Stimulated activated CD4-positive, alpha-beta T cell treated with anti-CD3 and anti-CD28 coated beads, Interleukin-2, amount 100 ng/mL, for 4 hours (primary cell): ENCODE measurements around the gene ACAP3.

Experiments used
- DNase-seq: peaks from one replicate; pipeline ENCODE4 v3.0.0-alpha.2; 2020; ENCODE audit warnings: low read depth

ACAP3 gene

GRCh38 chr1:1285102-1285571 lies 22.6 kb downstream of the ACAP3 start:
- no peak for DNase-seq

DNA sequence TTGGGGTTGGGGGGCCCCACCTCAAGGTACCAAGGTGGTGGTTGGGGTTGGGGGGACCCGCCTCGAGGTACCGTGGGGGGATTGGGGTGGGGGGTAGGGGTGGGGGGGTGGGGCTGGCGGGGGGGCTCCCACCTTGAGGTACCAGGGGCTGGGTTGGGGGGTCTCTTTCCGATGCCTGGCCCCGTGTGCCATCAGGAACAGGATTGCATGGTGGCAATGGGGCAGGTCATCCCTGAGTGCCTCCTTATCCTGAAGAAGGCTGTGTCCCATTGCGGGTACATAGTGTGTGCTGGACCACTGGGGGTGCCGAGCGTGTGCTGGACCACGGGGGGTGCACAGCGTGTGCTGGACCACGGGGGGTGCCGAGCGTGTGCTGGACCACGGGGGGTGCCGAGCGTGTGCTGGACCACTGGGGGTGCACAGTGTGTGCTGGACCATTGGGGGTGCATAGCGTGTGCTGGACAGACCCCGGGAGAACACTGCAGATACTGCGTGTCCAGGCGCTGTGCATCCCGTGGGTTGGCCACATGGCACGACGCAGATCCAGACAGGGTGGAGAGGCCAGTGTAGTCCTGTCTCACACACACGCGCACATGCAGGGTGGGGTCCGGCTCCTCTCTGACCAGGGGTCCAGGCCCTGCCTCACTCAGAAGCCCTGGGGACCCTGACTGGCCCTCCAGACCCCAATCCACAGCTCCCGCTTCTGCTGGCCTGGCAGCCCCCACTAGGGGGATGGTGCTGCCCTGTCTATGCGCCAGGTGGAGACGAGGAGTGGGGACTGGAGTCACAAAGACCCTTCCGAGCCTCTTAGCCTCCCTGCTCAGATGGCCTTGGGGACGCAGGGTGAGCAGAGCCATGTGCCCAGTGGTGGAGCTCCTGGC lies 23.3 kb downstream of the ACAP3 start:
- no peak for DNase-seq

GRCh38 chr1:1283821-1284220 lies 23.9 kb downstream of the ACAP3 start:
- DNase-seq: no peak

DNA sequence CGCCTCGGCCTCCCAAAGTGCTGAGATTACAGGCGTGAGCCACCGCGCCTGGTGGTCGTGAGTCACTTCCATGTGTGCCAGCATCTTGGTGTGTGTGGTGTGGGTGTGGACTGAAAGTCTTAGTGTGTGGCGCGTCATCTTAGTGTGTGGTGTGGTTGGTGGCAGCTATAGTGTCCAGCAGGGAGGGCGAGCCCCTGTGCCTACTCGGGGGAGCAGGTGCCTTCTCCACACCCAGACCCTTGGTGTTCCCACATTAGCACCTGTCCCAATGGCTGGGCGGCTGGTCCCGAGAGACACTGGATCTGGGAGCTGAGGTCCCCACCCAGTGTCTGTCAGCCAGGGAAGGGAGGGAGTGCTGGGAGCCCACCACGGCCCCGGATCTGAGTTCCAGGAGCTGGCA lies 24.7 kb downstream of the ACAP3 start:
- no peak for DNase-seq

- DNase-seq: no peak
Measured at GRCh38 chr1:1281533-1282321, 26.0 kb downstream of the ACAP3 start.

DNA sequence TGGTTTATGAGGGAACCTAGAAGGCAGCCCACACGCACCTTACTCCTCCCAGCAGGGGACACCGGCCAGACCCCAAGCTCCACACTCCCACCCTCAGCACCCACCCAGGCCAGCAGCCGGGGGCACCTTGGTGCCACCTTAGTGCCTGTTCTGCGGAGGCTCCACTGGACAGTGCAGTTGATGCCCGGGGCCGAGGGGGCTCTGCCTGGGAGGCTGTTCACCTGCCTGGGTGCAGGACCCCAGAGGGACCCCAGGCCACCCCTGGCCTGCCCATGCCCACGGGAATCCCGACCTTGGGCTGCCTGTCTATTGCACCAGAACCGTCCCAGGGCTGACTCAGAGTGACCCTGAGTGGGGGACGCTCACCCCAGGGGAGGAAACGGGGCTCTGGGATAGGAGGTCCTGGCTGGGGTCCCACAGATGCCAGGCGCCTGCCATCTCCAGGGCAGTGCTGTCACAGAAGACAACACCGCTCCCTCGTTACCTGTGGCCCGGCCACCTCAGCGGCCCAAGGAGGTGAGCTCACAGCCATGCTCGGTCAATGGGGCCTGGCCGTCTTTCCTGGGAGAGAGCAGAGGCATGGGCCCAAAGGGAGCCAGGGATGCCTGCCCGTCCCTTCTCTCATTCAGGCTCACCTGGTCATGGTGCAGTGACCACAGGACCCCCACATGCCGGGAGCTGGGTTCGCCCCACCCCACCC lies 26.8 kb downstream of the ACAP3 start:
- DNase-seq: no peak

DNA sequence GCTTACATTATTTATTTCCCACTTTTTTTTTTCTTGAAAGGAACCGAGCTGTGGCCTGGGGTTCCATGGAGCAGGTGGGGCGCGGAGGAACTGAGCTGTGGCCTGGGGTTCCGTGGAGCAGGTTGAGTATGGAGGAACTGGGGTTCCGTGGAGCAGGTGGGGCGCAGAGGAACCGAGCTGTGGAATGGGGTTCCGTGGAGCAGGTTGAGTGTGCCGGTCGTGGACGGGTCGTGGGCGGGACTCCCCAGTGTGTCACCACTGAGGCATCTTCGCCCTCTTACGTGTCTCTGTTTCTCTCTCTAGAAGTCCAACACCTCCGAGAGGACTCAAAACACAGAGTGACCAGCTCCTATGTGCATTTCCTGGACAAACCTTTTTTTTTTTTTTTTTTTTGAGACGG lies 28.7 kb downstream of the ACAP3 start:
- DNase-seq: no peak

- no peak for DNase-seq
Measured at GRCh38 chr1:1278620-1279019, 29.1 kb downstream of the ACAP3 start.

GRCh38 chr1:1275836-1276235 lies 31.9 kb downstream of the ACAP3 start:
- DNase-seq: no peak

GRCh38 chr1:1274931-1275431 lies 32.7 kb downstream of the ACAP3 start:
- DNase-seq: no peak

- no peak for DNase-seq
Measured at GRCh38 chr1:1274299-1274930, 33.3 kb downstream of the ACAP3 start.

GRCh38 chr1:1273512-1274298 lies 34.0 kb downstream of the ACAP3 start, which contains the start of gene UBE2J2:
Gene UBE2J2 (minus strand): TSS chr1:1273854. CDS start chr1:1267992, 5,862 bp downstream.
- peak; percentile 91 for DNase-seq

DNA sequence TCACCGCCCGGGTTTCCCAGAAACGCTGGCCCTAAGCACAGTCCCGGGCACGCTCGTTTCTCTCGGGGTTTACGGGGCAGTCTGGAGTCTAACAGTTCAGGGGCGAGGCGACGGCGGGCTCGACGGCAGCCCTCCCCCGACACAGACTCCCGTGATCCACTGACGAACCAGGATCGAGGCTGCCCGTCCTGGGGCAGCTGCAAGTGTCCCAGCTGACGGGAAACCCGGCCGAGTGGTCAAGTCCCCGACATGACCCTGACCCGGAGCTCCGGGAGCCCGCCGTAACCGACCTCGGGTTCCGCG lies 34.6 kb downstream of the ACAP3 start:
- DNase-seq: no peak

DNA sequence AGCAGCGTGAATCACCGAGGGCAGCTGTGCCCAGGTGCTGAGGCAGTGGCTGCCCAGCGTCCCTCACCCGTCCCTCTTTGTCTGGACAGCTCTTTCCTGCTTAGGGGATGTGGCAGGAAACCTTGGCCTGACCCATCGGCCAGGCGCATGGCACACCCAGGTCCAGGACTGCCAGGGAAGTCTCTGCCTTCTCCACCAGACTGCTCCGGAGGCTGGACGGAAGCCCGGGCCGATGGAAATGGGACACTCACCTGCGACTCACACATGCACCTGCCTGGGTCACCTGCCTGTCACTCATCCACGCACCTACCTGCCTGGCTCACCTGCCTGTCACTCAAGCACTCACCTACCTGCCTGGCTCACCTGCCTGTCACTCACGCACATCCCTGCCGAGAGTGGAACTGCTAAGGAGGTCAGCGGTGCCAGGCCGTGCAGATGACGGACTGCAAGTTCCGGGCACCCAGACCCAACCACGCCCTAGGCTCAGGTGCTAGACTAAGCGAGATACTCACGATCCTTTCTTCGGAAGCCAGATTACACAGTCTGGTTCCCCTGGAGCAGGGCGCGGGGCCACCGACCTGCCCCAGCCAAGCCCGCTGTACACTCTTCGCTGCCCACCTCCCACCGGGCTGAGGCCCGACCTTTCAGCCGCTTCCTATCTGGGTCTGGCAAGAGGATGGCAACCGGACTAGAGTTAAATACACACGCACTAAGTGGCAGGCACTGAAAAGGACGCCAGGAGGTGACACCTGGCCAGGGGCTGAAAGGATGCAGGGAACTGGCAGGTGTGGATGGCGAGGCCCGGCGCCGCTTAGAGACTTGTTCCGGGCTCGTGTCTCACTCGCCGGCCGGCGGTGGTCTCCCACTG lies 35.2 kb downstream of the ACAP3 start:
- no peak for DNase-seq

DNA sequence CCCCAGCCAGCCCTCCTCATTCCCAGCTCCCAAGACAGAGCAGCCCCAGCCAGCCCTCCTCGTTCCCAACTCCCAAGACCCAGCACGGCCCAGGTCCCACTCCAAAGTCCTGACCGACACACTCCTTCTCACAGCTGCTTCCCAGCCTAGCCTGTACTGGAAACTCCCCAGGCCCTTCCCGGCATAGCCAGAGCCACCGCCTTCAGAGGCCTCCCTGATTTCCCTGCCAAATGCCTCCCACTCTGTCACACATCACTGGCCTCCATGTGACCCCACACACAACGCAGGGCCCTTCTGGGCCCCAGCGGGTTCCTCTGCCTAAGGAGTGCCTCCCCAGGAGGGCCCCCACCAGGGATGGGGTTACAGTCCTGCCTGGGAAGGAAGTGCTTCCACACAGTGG lies 36.9 kb downstream of the ACAP3 start:
- DNase-seq: no peak

- DNase-seq: no peak
Measured at GRCh38 chr1:1268284-1268682, 39.4 kb downstream of the ACAP3 start.

GRCh38 chr1:1267488-1268283 lies 40.0 kb downstream of the ACAP3 start:
- DNase-seq: no peak

GRCh38 chr1:1264868-1265272 lies 42.9 kb downstream of the ACAP3 start:
- DNase-seq: no peak

DNA sequence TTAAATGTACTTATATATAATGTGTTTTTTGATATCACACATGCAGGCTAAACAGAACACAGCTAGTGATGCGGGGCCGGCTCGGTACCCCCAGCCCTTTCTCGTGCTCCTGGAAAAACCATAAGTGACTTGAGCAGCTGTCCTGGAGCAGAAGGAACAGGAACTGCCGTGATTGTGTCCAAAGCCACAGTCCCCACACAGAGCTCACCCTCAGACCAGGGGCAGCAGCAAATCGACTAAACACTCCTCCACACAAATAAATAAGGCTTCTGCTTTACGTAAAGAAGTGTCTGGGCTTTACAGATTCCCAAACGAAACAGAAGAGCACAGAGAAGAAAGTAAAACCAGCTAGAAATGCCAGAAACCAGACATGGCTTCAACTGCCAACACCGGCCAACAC lies 43.7 kb downstream of the ACAP3 start:
- no peak for DNase-seq
